HuH-7.5 (cell line): ENCODE measurements around the gene ABCC6.
"Not testable (repeated sequence)": the region's sequence is repeated elsewhere in the genome, so short reads cannot be mapped to it uniquely, and the experiment has no call there.

Experiments used
- DNase-seq: peaks from one replicate; pipeline ENCODE4 v3.0.0; 2011; ENCODE audit warnings: low spot score

The ABCC6 gene

DNA sequence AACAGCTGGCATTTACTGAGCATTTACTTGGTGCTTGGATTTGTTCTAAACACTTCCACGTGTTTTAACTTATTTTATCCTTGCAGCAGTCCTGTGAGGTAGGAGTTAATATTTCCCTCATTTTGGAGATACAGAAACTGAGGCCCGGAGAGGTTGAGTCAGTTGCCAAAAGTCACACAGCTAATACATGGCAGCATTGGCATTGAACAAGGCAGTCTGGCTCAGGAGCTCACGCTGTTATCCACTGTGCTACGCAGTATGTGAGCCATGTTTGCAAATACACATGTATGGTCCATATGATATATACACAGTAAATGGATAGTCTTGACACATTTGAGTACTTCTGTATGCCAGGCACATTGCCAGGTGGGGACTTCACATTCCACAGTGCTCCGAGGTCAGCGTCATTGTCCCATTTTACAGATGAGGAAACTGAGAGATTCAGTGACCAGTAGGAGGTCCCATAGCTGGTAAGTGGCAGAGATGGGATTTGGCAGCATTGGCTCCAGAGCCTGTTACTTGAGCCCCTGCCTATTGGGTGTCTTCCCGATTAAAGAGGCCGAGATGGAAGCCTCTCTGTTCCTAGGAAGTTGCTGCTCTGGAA lies 110.7 kb downstream of the ABCC6 start:
- DNase-seq = no peak

- no peak for DNase-seq
Measured at GRCh38 chr16:16111639-16112038, 111.7 kb downstream of the ABCC6 start.

- DNase-seq = no peak
Measured at GRCh38 chr16:16110111-16110490, 113.2 kb downstream of the ABCC6 start.

GRCh38 chr16:16109453-16110110 lies 113.7 kb downstream of the ABCC6 start:
- no peak for DNase-seq

- no peak for DNase-seq
Measured at GRCh38 chr16:16108759-16109158, 114.5 kb downstream of the ABCC6 start.

- no peak for DNase-seq
Measured at GRCh38 chr16:16107839-16108238, 115.5 kb downstream of the ABCC6 start.

GRCh38 chr16:16106466-16106865 lies 116.8 kb downstream of the ABCC6 start:
- DNase-seq = no peak

- DNase-seq = no peak
Measured at GRCh38 chr16:16105646-16106045, 117.6 kb downstream of the ABCC6 start.

- not testable (repeated sequence) for DNase-seq
Measured at GRCh38 chr16:16104804-16105141, 118.5 kb downstream of the ABCC6 start.

- DNase-seq = not testable (repeated sequence)
Measured at GRCh38 chr16:16104132-16104803, 119.0 kb downstream of the ABCC6 start.

GRCh38 chr16:16102738-16103137 lies 120.6 kb downstream of the ABCC6 start:
- DNase-seq = no peak

GRCh38 chr16:16101585-16101984 lies 121.7 kb downstream of the ABCC6 start:
- no peak for DNase-seq

GRCh38 chr16:16100631-16101030 lies 122.7 kb downstream of the ABCC6 start:
- no peak for DNase-seq

GRCh38 chr16:16099320-16099719 lies 124.0 kb downstream of the ABCC6 start:
- DNase-seq = no peak
